GM23338 (cell line): ENCODE measurements around the gene LOXL1. TPM values are rescaled to one million over a fixed set of nuclear protein-coding genes. Genes with fewer than 3 reads are reported as not detected.

Source experiments
- ATAC-seq: fragments of 200-7000 bp; cut with Tn5 transposase; 3 replicates; pipeline ENCODE4 v1.9.1; 2020
- DNase-seq: peaks from one replicate; pipeline ENCODE4 v3.0.0-alpha.2; 2015; ENCODE audit warnings: low spot score
- H2AFZ ChIP-seq: fragments of 200-600 bp; sonication (generic); 2 replicates; pipeline ENCODE4 v1.8.0; 2016; ENCODE audit warnings: antibody characterized with exemption, mild to moderate bottlenecking, moderate library complexity
- H3F3A ChIP-seq: fragments of 200-600 bp; sonication (generic); replicated peaks from 2 replicates; pipeline ENCODE4 v1.8.0; 2017; ENCODE audit warnings: antibody characterized with exemption, mixed run types, low read depth
- H3K27ac ChIP-seq: fragments of 200-600 bp; sonication (generic); 2 replicates; pipeline ENCODE4 v1.6.1; 2016; ENCODE audit warnings: low read depth
- H3K27me3 ChIP-seq: fragments of 200-600 bp; sonication (generic); 2 replicates; pipeline ENCODE4 v1.8.0; 2016; ENCODE audit warnings: mild to moderate bottlenecking, mixed run types, moderate library complexity; ENCODE audit not compliant: insufficient read depth
- H3K36me3 ChIP-seq: fragments of 200-600 bp; sonication (generic); 2 replicates; pipeline ENCODE4 v1.8.0; 2016; ENCODE audit warnings: mild to moderate bottlenecking; ENCODE audit not compliant: insufficient read depth
- H3K4me1 ChIP-seq: fragments of 200-600 bp; sonication (generic); 2 replicates; pipeline ENCODE4 v1.8.0; 2016; ENCODE audit warnings: mild to moderate bottlenecking, moderate library complexity; ENCODE audit not compliant: insufficient read depth
- H3K4me2 ChIP-seq: fragments of 200-600 bp; sonication (generic); 2 replicates; pipeline ENCODE4 v1.7.1; 2017; ENCODE audit warnings: mixed run types
- H3K4me3 ChIP-seq: fragments of 200-600 bp; sonication (generic); 2 replicates; pipeline ENCODE4 v1.6.1; 2016; ENCODE audit warnings: mixed run types
- H3K79me2 ChIP-seq: fragments of 200-600 bp; sonication (generic); replicated peaks from 2 replicates; pipeline ENCODE4 v1.8.0; 2017; ENCODE audit warnings: mild to moderate bottlenecking; ENCODE audit not compliant: insufficient read depth
- H3K9me2 ChIP-seq: fragments of 200-600 bp; sonication (generic); 2 replicates; pipeline ENCODE4 v1.8.0; 2017; ENCODE audit not compliant: insufficient read depth
- H4K20me1 ChIP-seq: fragments of 200-600 bp; sonication (generic); replicated peaks from 2 replicates; pipeline ENCODE4 v1.8.0; 2017; ENCODE audit warnings: mild to moderate bottlenecking; ENCODE audit not compliant: insufficient read depth
- H3K27ac Mint-ChIP-seq: 2 replicates; pipeline ENCODE4 v1.8.0; 2020; ENCODE audit warnings: inconsistent platforms, mild to moderate bottlenecking, moderate library complexity, mixed read lengths
- H3K27me3 Mint-ChIP-seq: 3 replicates; pipeline ENCODE4 v1.8.0; 2022; ENCODE audit warnings: low read depth, mild to moderate bottlenecking, moderate library complexity, mixed read lengths, inconsistent platforms; ENCODE audit not compliant: insufficient read depth, poor library complexity
- H3K36me3 Mint-ChIP-seq: 3 replicates; pipeline ENCODE4 v1.8.0; 2021; ENCODE audit warnings: low read depth, mild to moderate bottlenecking, inconsistent platforms, moderate library complexity, mixed read lengths
- H3K4me1 Mint-ChIP-seq: 3 replicates; pipeline ENCODE4 v1.8.0; 2020; ENCODE audit warnings: mild to moderate bottlenecking, inconsistent platforms, mixed read lengths
- H3K4me3 Mint-ChIP-seq: 3 replicates; pipeline ENCODE4 v1.8.0; 2021; ENCODE audit warnings: moderate library complexity, mild to moderate bottlenecking, inconsistent platforms, mixed read lengths
- H3K9me3 Mint-ChIP-seq: 3 replicates; pipeline ENCODE4 v1.8.0; 2020; ENCODE audit warnings: moderate library complexity, mild to moderate bottlenecking, inconsistent platforms, mixed read lengths
- CREB1 ChIP-seq: fragments of 250-450 bp; sonication (Bioruptor Pico); IDR thresholded peaks from 2 replicates; pipeline ENCODE4 v1.5.0; 2020; ENCODE audit warnings: low read depth, mild to moderate bottlenecking, moderate library complexity
- EZH2 ChIP-seq: fragments of 200-600 bp; sonication (generic); IDR thresholded peaks from one replicate; pipeline ENCODE4 v1.8.0; 2017; ENCODE audit warnings: antibody characterized with exemption, mild to moderate bottlenecking, low read depth; ENCODE audit not compliant: unreplicated experiment
- EZH2phosphoT487 ChIP-seq: fragments of 200-600 bp; sonication (generic); IDR thresholded peaks from one replicate; pipeline ENCODE4 v1.8.1; 2018; ENCODE audit warnings: antibody characterized with exemption; ENCODE audit not compliant: unreplicated experiment
- JUNB ChIP-seq: IDR thresholded peaks from one replicate; pipeline ENCODE4 v1.6.1; 2016; ENCODE audit warnings: antibody characterized with exemption; ENCODE audit not compliant: unreplicated experiment
- NANOG ChIP-seq: IDR thresholded peaks from 2 replicates; pipeline ENCODE4 v1.6.1; 2016; ENCODE audit warnings: antibody characterized with exemption, borderline replicate concordance
- POLR2AphosphoS5 ChIP-seq: IDR thresholded peaks from 2 replicates; pipeline ENCODE4 v1.6.1; 2016; ENCODE audit warnings: antibody characterized with exemption, low read depth
- STAT1 ChIP-seq: IDR thresholded peaks from one replicate; pipeline ENCODE4 v1.6.1; 2016; ENCODE audit warnings: antibody characterized with exemption; ENCODE audit not compliant: unreplicated experiment
- ZNF114 ChIP-seq: fragments of 250-450 bp; sonication (Bioruptor Pico); IDR thresholded peaks from 2 replicates; pipeline ENCODE4 v1.5.0; 2020; ENCODE audit warnings: mild to moderate bottlenecking, moderate library complexity
- ZNF331 ChIP-seq: fragments of 250-450 bp; sonication (Bioruptor Pico); IDR thresholded peaks from 2 replicates; pipeline ENCODE4 v1.5.0; 2020; ENCODE audit warnings: low read depth, mild to moderate bottlenecking, moderate library complexity
- polyA plus RNA-seq: library from polyadenylated mRNA; unstranded; fragments of >200 nt; fragmentation: Nextera tagmentation; extraction: Ambion mirVana; gene quantifications from 2 replicates; pipeline ENCODE4 v1.2.1, GENCODE V29; 2016
- total RNA-seq: library from RNA; depleted of rRNA; stranded (reverse); fragments of >200 nt; shearing (Covaris generic); gene quantifications from 2 replicates; pipeline ENCODE4 v1.2.3, GENCODE V29; 2014
- TF ChIP-seq, protein P1 (sequence below): IDR thresholded peaks from one replicate; pipeline ENCODE4 v1.6.1; 2018; ENCODE audit warnings: antibody characterized with exemption; ENCODE audit not compliant: unreplicated experiment
- TF ChIP-seq, protein P2 (sequence below), 2 experiments: fragments of 200-600 bp in 1 of 2; sonication (generic) in 1 of 2; conservative IDR thresholded peaks; 2 replicates each; pipeline versions ENCODE4 v1.5.1 to v1.6.1; 2016 to 2017; ENCODE audit warnings: antibody characterized with exemption in 2 of 2, low read depth in 2 of 2, mild to moderate bottlenecking in 2 of 2, moderate library complexity in 1 of 2
- TF ChIP-seq, protein P3 (sequence below): IDR thresholded peaks from 2 replicates; pipeline ENCODE4 v1.6.1; 2016; ENCODE audit warnings: antibody characterized with exemption
- TF ChIP-seq, protein P4 (sequence below): fragments of 250-450 bp; sonication (Bioruptor Pico); IDR thresholded peaks from 2 replicates; pipeline ENCODE4 v1.5.0; 2020; ENCODE audit warnings: mild to moderate bottlenecking, moderate library complexity

Gene LOXL1
- total and polyA plus RNA-seq, 2 experiments from 2014 or later, result 6.9 to 10.8 TPM

DNA sequence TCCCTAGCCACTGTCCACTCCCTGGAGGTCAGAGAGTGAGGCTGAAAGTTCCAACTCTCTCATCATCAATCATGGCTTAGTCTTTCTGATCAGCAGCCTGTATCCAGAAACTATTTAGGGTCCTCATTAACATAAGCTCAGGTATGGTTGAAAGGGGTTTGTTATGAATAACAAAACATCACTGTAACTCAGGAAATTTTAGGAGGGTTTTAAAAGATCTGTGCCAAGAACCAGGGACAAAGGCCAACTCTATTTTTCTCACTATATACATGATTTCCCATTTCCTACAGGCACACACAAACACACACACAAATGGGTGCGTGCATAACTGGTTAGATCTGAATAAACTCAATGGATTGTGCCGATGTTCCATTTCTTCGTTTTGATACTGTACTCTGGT is 42.2 kb downstream of the LOXL1 start:
- DNase-seq, result no peak
- no peaks in the 10 kb centered on the region for H3F3A ChIP-seq
- H4K20me1 ChIP-seq, result no peaks in the 10 kb centered on the region
- H3K4me3 Mint-ChIP-seq, result no peak overlapping the region
- no peaks in the 10 kb centered on the region for H3K36me3 ChIP-seq
- ATAC-seq, result no peak
- no peak overlapping the region for H3K27ac ChIP-seq
- H3K27me3 ChIP-seq, result peaks cover 3% of the 10 kb centered on the region; the same call in 1 of the 2 replicates
- TF ChIP-seq, protein P1, sequence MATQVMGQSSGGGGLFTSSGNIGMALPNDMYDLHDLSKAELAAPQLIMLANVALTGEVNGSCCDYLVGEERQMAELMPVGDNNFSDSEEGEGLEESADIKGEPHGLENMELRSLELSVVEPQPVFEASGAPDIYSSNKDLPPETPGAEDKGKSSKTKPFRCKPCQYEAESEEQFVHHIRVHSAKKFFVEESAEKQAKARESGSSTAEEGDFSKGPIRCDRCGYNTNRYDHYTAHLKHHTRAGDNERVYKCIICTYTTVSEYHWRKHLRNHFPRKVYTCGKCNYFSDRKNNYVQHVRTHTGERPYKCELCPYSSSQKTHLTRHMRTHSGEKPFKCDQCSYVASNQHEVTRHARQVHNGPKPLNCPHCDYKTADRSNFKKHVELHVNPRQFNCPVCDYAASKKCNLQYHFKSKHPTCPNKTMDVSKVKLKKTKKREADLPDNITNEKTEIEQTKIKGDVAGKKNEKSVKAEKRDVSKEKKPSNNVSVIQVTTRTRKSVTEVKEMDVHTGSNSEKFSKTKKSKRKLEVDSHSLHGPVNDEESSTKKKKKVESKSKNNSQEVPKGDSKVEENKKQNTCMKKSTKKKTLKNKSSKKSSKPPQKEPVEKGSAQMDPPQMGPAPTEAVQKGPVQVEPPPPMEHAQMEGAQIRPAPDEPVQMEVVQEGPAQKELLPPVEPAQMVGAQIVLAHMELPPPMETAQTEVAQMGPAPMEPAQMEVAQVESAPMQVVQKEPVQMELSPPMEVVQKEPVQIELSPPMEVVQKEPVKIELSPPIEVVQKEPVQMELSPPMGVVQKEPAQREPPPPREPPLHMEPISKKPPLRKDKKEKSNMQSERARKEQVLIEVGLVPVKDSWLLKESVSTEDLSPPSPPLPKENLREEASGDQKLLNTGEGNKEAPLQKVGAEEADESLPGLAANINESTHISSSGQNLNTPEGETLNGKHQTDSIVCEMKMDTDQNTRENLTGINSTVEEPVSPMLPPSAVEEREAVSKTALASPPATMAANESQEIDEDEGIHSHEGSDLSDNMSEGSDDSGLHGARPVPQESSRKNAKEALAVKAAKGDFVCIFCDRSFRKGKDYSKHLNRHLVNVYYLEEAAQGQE, result no peak
- TF ChIP-seq POLR2AphosphoS5 (no peak), EZH2 (no peak), EZH2phosphoT487 (no peak), NANOG (no peak), ZNF114 (CRISPR knock-in tag) (no peak), ZNF331 (CRISPR knock-in tag) (no peak), JUNB (no peak), CREB1 (CRISPR knock-in tag) (no peak), STAT1 (no peak)
- TF ChIP-seq, protein P2, sequence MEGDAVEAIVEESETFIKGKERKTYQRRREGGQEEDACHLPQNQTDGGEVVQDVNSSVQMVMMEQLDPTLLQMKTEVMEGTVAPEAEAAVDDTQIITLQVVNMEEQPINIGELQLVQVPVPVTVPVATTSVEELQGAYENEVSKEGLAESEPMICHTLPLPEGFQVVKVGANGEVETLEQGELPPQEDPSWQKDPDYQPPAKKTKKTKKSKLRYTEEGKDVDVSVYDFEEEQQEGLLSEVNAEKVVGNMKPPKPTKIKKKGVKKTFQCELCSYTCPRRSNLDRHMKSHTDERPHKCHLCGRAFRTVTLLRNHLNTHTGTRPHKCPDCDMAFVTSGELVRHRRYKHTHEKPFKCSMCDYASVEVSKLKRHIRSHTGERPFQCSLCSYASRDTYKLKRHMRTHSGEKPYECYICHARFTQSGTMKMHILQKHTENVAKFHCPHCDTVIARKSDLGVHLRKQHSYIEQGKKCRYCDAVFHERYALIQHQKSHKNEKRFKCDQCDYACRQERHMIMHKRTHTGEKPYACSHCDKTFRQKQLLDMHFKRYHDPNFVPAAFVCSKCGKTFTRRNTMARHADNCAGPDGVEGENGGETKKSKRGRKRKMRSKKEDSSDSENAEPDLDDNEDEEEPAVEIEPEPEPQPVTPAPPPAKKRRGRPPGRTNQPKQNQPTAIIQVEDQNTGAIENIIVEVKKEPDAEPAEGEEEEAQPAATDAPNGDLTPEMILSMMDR (conservative IDR thresholded peaks at IDR 0.05; ENCODE audit: low read depth in 2 of 2), result no peak
- TF ChIP-seq, protein P3, sequence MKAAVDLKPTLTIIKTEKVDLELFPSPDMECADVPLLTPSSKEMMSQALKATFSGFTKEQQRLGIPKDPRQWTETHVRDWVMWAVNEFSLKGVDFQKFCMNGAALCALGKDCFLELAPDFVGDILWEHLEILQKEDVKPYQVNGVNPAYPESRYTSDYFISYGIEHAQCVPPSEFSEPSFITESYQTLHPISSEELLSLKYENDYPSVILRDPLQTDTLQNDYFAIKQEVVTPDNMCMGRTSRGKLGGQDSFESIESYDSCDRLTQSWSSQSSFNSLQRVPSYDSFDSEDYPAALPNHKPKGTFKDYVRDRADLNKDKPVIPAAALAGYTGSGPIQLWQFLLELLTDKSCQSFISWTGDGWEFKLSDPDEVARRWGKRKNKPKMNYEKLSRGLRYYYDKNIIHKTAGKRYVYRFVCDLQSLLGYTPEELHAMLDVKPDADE, result no peak
- TF ChIP-seq, protein P4, sequence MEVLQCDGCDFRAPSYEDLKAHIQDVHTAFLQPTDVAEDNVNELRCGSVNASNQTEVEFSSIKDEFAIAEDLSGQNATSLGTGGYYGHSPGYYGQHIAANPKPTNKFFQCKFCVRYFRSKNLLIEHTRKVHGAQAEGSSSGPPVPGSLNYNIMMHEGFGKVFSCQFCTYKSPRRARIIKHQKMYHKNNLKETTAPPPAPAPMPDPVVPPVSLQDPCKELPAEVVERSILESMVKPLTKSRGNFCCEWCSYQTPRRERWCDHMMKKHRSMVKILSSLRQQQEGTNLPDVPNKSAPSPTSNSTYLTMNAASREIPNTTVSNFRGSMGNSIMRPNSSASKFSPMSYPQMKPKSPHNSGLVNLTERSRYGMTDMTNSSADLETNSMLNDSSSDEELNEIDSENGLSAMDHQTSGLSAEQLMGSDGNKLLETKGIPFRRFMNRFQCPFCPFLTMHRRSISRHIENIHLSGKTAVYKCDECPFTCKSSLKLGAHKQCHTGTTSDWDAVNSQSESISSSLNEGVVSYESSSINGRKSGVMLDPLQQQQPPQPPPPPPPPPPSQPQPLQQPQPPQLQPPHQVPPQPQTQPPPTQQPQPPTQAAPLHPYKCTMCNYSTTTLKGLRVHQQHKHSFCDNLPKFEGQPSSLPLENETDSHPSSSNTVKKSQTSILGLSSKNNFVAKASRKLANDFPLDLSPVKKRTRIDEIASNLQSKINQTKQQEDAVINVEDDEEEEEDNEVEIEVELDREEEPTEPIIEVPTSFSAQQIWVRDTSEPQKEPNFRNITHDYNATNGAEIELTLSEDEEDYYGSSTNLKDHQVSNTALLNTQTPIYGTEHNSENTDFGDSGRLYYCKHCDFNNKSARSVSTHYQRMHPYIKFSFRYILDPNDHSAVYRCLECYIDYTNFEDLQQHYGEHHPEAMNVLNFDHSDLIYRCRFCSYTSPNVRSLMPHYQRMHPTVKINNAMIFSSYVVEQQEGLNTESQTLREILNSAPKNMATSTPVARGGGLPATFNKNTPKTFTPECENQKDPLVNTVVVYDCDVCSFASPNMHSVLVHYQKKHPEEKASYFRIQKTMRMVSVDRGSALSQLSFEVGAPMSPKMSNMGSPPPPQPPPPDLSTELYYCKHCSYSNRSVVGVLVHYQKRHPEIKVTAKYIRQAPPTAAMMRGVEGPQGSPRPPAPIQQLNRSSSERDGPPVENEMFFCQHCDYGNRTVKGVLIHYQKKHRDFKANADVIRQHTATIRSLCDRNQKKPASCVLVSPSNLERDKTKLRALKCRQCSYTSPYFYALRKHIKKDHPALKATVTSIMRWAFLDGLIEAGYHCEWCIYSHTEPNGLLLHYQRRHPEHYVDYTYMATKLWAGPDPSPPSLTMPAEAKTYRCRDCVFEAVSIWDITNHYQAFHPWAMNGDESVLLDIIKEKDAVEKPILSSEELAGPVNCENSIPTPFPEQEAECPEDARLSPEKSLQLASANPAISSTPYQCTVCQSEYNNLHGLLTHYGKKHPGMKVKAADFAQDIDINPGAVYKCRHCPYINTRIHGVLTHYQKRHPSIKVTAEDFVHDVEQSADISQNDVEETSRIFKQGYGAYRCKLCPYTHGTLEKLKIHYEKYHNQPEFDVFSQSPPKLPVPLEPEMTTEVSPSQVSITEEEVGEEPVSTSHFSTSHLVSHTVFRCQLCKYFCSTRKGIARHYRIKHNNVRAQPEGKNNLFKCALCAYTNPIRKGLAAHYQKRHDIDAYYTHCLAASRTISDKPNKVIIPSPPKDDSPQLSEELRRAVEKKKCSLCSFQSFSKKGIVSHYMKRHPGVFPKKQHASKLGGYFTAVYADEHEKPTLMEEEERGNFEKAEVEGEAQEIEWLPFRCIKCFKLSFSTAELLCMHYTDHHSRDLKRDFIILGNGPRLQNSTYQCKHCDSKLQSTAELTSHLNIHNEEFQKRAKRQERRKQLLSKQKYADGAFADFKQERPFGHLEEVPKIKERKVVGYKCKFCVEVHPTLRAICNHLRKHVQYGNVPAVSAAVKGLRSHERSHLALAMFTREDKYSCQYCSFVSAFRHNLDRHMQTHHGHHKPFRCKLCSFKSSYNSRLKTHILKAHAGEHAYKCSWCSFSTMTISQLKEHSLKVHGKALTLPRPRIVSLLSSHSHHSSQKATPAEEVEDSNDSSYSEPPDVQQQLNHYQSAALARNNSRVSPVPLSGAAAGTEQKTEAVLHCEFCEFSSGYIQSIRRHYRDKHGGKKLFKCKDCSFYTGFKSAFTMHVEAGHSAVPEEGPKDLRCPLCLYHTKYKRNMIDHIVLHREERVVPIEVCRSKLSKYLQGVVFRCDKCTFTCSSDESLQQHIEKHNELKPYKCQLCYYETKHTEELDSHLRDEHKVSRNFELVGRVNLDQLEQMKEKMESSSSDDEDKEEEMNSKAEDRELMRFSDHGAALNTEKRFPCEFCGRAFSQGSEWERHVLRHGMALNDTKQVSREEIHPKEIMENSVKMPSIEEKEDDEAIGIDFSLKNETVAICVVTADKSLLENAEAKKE (CRISPR knock-in tag), result no peak
- H3K4me1 Mint-ChIP-seq, result peaks cover 39% of the 10 kb centered on the region
- H3K79me2 ChIP-seq, result no peaks in the 10 kb centered on the region
- no peak overlapping the region for H3K27ac Mint-ChIP-seq
- no peaks in the 10 kb centered on the region for H3K9me2 ChIP-seq
- H3K36me3 Mint-ChIP-seq, result no peaks in the 10 kb centered on the region
- H2AFZ ChIP-seq, result no peak overlapping the region; the same call in 1 of the 2 replicates
- H3K9me3 Mint-ChIP-seq, result no peaks in the 10 kb centered on the region
- peaks cover 6% of the 10 kb centered on the region for H3K27me3 Mint-ChIP-seq
- no peak overlapping the region for H3K4me2 ChIP-seq
- peaks cover 34% of the 10 kb centered on the region for H3K4me1 ChIP-seq
- H3K4me3 ChIP-seq, result no peak overlapping the region
